Fibroblast of lung (primary cell): ENCODE data around the gene CMTM7. TPM values are rescaled to one million over a fixed set of nuclear protein-coding genes. Genes with fewer than 3 reads are reported as not detected.
"Not testable (repeated sequence)": the region's sequence is repeated elsewhere in the genome, so short reads cannot be mapped to it uniquely, and the experiment has no call there.

ENCODE experiments used
- DNase-seq, 2 donors: peaks; one replicate each; pipeline versions ENCODE4 v3.0.0 to v3.0.0-alpha.2; 2010; ENCODE audit warnings: low read depth in 2 of 2
- H2AFZ ChIP-seq: 2 replicates; pipeline ENCODE4 v1.5.1; 2012; ENCODE audit warnings: low read length, control low read depth, inconsistent platforms
- H3K27ac ChIP-seq: 2 replicates; pipeline ENCODE4 v1.5.1; 2011; ENCODE audit warnings: low read length, control low read depth; ENCODE audit not compliant: insufficient read depth
- H3K27me3 ChIP-seq: 2 replicates; pipeline ENCODE4 v1.5.1; 2011; ENCODE audit warnings: mild to moderate bottlenecking, low read length; ENCODE audit not compliant: control insufficient read depth, insufficient read depth
- H3K36me3 ChIP-seq: 2 replicates; pipeline ENCODE4 v1.5.1; 2011; ENCODE audit warnings: low read length; ENCODE audit not compliant: control insufficient read depth, insufficient read depth
- H3K4me1 ChIP-seq: 2 replicates; pipeline ENCODE4 v1.5.1; 2011; ENCODE audit warnings: low read length; ENCODE audit not compliant: control insufficient read depth, insufficient read depth; ENCODE audit errors: extremely low read depth
- H3K4me2 ChIP-seq: 2 replicates; pipeline ENCODE4 v1.5.1; 2011; ENCODE audit warnings: low read length, control low read depth; ENCODE audit not compliant: insufficient read depth; ENCODE audit errors: extremely low read depth
- H3K4me3 ChIP-seq, 4 experiments: fragments of 200-600 bp in 1 of 4; sonication (generic) in 1 of 4; replicated peaks in 1 of 4; 2 replicates each; pipeline ENCODE4 v1.5.1; 2011 to 2016; ENCODE audit warnings: low read length in 4 of 4, low read depth in 3 of 4, mild to moderate bottlenecking in 3 of 4, control low read depth in 2 of 4, inconsistent platforms in 1 of 4, mixed read lengths in 1 of 4; ENCODE audit not compliant: insufficient read depth in 1 of 4; ENCODE audit errors: control extremely low read depth in 1 of 4
- H3K79me2 ChIP-seq: 2 replicates; pipeline ENCODE4 v1.5.1; 2012; ENCODE audit warnings: mild to moderate bottlenecking, low read length, inconsistent platforms; ENCODE audit not compliant: control insufficient read depth, insufficient read depth
- H3K9ac ChIP-seq: 2 replicates; pipeline ENCODE4 v1.5.1; 2011; ENCODE audit warnings: mild to moderate bottlenecking, low read length, control low read depth; ENCODE audit not compliant: insufficient read depth
- H3K9me3 ChIP-seq: 2 replicates; pipeline ENCODE4 v1.5.1; 2012; ENCODE audit warnings: low read depth, low read length; ENCODE audit not compliant: control insufficient read depth, insufficient read depth
- H4K20me1 ChIP-seq: 2 replicates; pipeline ENCODE4 v1.5.1; 2011; ENCODE audit warnings: low read length; ENCODE audit not compliant: control insufficient read depth, insufficient read depth; ENCODE audit errors: extremely low read depth
- EZH2 ChIP-seq: IDR thresholded peaks from 2 replicates; pipeline ENCODE4 v1.5.1; 2012; ENCODE audit warnings: low read length, control low read depth, mild to moderate bottlenecking; ENCODE audit errors: missing control alignments
- polyA plus RNA-seq, 2 donors: library from polyadenylated mRNA; depleted of rRNA in 1 of 2; stranded (reverse) in 1 of 2; unstranded in 1 of 2; fragments of >200 nt; gene quantifications; 2 replicates each; pipeline ENCODE4 v1.2.1, GENCODE V29; 2011 to 2012; ENCODE audit warnings: missing spikeins in 1 of 2
- total RNA-seq: library from RNA; depleted of rRNA; stranded (reverse); fragments of >200 nt; gene quantifications from 2 replicates; pipeline ENCODE4 v1.2.1, GENCODE V29; 2014
- TF ChIP-seq, protein P1 (sequence below), 2 donors: IDR thresholded peaks in 1 of 2; conservative IDR thresholded peaks in 1 of 2; 1 replicate in 1 of 2; 2 replicates in 1 of 2; pipeline ENCODE4 v1.5.1; 2011 to 2012; ENCODE audit warnings: low read length in 2 of 2, control low read depth in 1 of 2, inconsistent platforms in 1 of 2, low read depth in 1 of 2, mild to moderate bottlenecking in 1 of 2

Gene CMTM7
- total and polyA plus RNA-seq, 2 donors (not counting 1 experiment from before 2014, with no cell fraction given): 3.5 to 9.3 TPM

DNA sequence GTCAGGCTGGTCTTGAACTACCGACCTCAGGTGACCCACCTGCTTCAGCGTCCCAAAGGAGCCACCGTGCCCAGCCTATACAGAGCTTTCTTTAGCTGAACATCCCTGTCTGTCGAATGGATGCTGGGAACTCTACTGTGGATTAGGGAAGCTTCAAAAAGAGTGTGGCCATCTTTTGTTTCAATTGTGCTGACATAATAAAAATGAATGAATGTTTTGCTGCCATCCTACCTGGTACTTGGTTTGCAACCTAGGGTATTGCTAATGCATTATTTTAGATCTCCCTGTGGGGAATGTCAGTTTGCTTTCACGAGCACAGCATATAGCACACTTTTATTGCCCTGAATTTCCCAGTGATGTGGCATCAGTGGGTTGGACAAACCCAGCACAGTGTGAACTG lies 78.7 kb downstream of the CMTM7 start:
- DNase-seq: no peak
- no peaks in the 10 kb centered on the region for H4K20me1 ChIP-seq
- no peaks in the 10 kb centered on the region for H3K9me3 ChIP-seq
- no peak overlapping the region for H3K4me3 ChIP-seq
- peaks cover 1% of the 10 kb centered on the region for H3K36me3 ChIP-seq
- no peaks in the 10 kb centered on the region for H3K79me2 ChIP-seq
- H2AFZ ChIP-seq: no peak overlapping the region
- H3K4me2 ChIP-seq: no peak overlapping the region
- peaks cover 2% of the 10 kb centered on the region for H3K4me1 ChIP-seq
- H3K27me3 ChIP-seq: no peaks in the 10 kb centered on the region
- no peak for TF ChIP-seq EZH2
- H3K9ac ChIP-seq: no peak overlapping the region
- no peak overlapping the region for H3K27ac ChIP-seq

DNA sequence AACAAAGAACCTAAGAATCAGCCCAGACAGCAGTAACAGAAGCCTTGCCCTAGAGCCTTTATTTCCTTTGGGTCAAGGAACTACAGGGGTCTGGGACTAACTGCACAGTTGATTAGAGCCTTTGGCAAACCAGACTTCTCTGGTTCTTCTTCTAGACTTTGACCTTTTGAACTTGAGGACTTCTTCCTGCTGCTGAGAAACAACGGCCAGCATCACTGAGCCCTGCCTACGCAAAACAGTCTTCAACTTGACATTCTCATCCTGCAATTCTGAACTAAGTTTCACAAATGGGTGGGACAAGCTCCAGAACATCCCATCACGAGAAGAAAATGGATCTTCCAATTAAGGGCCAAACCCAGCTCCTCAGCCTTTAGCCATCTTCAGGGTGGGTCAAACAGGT lies 79.6 kb downstream of the CMTM7 start:
- peaks cover 1% of the 10 kb centered on the region for H3K36me3 ChIP-seq
- DNase-seq: no peak
- no peak overlapping the region for H3K4me2 ChIP-seq
- peaks cover 2% of the 10 kb centered on the region for H3K4me1 ChIP-seq
- H2AFZ ChIP-seq: no peak overlapping the region
- H3K4me3 ChIP-seq: no peak overlapping the region
- H3K27me3 ChIP-seq: no peaks in the 10 kb centered on the region
- no peak overlapping the region for H3K9ac ChIP-seq
- no peak overlapping the region for H3K27ac ChIP-seq
- H3K79me2 ChIP-seq: no peaks in the 10 kb centered on the region
- no peaks in the 10 kb centered on the region for H4K20me1 ChIP-seq
- no peaks in the 10 kb centered on the region for H3K9me3 ChIP-seq
- TF ChIP-seq, protein P1, sequence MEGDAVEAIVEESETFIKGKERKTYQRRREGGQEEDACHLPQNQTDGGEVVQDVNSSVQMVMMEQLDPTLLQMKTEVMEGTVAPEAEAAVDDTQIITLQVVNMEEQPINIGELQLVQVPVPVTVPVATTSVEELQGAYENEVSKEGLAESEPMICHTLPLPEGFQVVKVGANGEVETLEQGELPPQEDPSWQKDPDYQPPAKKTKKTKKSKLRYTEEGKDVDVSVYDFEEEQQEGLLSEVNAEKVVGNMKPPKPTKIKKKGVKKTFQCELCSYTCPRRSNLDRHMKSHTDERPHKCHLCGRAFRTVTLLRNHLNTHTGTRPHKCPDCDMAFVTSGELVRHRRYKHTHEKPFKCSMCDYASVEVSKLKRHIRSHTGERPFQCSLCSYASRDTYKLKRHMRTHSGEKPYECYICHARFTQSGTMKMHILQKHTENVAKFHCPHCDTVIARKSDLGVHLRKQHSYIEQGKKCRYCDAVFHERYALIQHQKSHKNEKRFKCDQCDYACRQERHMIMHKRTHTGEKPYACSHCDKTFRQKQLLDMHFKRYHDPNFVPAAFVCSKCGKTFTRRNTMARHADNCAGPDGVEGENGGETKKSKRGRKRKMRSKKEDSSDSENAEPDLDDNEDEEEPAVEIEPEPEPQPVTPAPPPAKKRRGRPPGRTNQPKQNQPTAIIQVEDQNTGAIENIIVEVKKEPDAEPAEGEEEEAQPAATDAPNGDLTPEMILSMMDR (conservative IDR thresholded peaks at IDR 0.05 in 1 of 2, IDR thresholded peaks at IDR 0.05 in 1 of 2; ENCODE audit: low read depth in 1 of 2, low read length in 2 of 2): no peak

DNA sequence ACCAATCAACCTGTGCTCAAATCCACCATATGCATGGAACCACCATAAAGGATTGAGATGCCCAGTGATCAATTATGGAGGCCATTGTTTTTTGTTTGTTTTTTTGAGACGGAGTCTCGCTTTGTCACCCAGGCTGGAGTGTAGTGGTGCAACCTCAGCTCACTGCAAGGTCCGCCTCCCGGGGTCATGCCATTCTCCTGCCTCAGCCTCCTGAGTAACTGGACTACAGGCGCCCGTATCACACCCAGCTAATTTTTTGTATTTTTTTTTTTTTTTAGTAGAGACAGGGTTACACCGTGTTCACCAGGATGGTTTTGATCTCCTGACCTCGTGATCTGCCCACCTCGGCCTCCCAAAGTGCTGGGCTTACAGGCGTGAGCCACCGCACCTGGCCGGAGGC lies 80.5 kb downstream of the CMTM7 start:
- not testable (repeated sequence) for H3K27ac ChIP-seq, H3K4me1 ChIP-seq, H3K4me3 ChIP-seq, H3K36me3 ChIP-seq, H3K9me3 ChIP-seq, H4K20me1 ChIP-seq, H2AFZ ChIP-seq, DNase-seq, H3K9ac ChIP-seq, H3K27me3 ChIP-seq, H3K4me2 ChIP-seq, H3K79me2 ChIP-seq

DNA sequence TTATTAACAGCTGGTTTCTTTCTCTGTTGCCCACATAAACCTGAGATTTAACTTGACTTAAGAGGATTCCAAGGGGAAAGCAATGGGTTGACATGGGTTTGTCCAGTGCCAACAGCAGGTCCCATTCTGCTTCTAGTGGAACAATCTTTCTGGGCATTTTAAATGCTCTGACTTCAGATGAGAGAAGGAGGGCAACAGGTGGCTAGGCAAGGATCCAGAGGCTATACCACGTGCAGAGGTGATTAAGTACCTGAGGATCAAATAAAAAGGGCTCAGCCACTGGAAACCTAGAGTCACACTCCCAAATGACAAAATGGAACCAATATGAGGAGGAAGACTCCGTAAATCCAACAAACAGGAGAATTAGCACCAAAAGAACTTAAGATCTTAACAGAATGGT lies 82.5 kb downstream of the CMTM7 start:
- Histone ChIP-seq H3K27me3 (no peaks in the 10 kb centered on the region), H2AFZ (no peak overlapping the region), H3K9me3 (no peaks in the 10 kb centered on the region), H3K79me2 (no peaks in the 10 kb centered on the region), H3K4me2 (no peak overlapping the region), H4K20me1 (no peaks in the 10 kb centered on the region), H3K36me3 (peaks cover 2% of the 10 kb centered on the region), H3K4me1 (peaks cover 2% of the 10 kb centered on the region), H3K9ac (no peak overlapping the region), H3K4me3 (no peak overlapping the region), H3K27ac (no peak overlapping the region)
- TF ChIP-seq EZH2: no peak
- TF ChIP-seq, protein P1 (conservative IDR thresholded peaks at IDR 0.05 in 1 of 2, IDR thresholded peaks at IDR 0.05 in 1 of 2; ENCODE audit: low read depth in 1 of 2, low read length in 2 of 2): no peak
- DNase-seq: no peak
